Measurements from ENCODE around the gene CDH4.

The CDH4 gene

GRCh38 chr20:61816606-61817460 lies 564.8 kb downstream of the CDH4 start:
- DNase-seq (ENCODE audit: extremely low spot score) = no peak
- POLR2A ChIA-PET = no interaction called here
- TF ChIP-seq, protein P1, sequence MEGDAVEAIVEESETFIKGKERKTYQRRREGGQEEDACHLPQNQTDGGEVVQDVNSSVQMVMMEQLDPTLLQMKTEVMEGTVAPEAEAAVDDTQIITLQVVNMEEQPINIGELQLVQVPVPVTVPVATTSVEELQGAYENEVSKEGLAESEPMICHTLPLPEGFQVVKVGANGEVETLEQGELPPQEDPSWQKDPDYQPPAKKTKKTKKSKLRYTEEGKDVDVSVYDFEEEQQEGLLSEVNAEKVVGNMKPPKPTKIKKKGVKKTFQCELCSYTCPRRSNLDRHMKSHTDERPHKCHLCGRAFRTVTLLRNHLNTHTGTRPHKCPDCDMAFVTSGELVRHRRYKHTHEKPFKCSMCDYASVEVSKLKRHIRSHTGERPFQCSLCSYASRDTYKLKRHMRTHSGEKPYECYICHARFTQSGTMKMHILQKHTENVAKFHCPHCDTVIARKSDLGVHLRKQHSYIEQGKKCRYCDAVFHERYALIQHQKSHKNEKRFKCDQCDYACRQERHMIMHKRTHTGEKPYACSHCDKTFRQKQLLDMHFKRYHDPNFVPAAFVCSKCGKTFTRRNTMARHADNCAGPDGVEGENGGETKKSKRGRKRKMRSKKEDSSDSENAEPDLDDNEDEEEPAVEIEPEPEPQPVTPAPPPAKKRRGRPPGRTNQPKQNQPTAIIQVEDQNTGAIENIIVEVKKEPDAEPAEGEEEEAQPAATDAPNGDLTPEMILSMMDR (IDR thresholded peaks at IDR 0.05; ENCODE audit: control extremely low read depth, extremely low read depth, low read depth, missing control alignments) = no peak
- CTCF ChIA-PET = no interaction called here

- no peak for DNase-seq (ENCODE audit: extremely low spot score)
- TF ChIP-seq, protein P1 (IDR thresholded peaks at IDR 0.05; ENCODE audit: control extremely low read depth, extremely low read depth, low read depth, missing control alignments) = no peak
- ChIA-PET POLR2A (no interaction called here), CTCF (no interaction called here)
Measured at GRCh38 chr20:61817575-61817974, 565.5 kb downstream of the CDH4 start.

DNA sequence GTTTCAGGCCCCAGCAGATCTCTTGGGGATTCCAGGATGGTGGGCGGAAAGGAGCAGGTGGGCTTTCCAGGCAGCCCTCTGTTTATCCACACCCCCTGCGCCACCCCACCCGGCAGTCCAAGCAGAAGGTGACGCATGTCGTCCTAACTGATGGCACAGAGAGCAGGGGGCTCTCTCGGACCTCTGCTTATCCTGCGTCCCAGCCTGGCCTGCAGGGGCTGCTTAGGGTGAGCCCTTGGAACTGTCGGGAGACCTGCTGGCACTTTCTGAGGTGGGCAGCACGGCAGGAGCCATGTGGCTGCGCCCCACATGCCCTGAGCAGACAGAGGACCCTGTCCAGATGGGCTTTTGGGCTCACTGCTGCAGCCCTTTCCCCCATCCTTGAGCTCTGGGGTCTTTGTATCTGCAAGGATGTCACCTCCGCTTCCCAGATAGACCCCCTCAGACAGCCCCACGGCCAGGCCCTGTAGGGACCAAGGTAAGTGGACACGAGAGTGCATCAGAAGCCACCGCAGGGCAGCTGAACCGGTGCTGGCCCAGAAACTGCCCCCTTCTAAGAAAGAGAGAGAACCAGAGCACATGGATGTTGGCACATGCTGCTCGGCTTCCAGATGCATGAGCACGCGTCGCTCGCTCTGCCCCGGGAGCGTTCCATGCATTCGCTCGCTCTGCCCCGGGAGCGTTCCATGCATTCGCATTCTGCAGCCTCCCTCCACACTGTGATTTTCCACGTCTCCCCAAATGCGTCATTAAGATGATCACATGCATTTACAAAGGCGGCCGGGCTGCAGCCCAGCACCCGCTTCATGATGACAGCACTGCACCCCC lies 566.9 kb downstream of the CDH4 start:
- ChIA-PET CTCF (interaction anchor here (0.8 kb wide), 1 partner anchor 14 kb away, joined by 3 read pairs; no protein-coding TSS in a partner anchor), POLR2A (no interaction called here)
- TF ChIP-seq, protein P1 (IDR thresholded peaks at IDR 0.05; ENCODE audit: control extremely low read depth, extremely low read depth, low read depth, missing control alignments) = no peak
- no peak for DNase-seq (ENCODE audit: extremely low spot score)

DNA sequence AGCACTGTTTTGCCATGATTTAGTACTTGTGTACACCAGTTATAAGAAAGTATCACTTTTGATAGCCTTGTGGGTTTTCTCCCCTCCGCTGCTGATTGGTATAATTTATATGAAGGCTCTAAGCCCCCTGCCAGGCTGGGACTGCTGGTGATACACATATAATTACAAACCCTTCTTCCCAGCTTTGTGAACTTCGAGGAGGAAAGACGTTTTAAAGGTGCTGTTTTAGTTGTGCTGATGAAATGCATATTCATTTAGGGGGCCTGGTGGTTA lies 567.4 kb downstream of the CDH4 start:
- TF ChIP-seq, protein P1 (IDR thresholded peaks at IDR 0.05; ENCODE audit: control extremely low read depth, extremely low read depth, low read depth, missing control alignments) = no peak
- ChIA-PET CTCF (no interaction called here), POLR2A (no interaction called here)
- no peak for DNase-seq (ENCODE audit: extremely low spot score)

- no peak for DNase-seq (ENCODE audit: extremely low spot score)
- POLR2A ChIA-PET = no interaction called here
- TF ChIP-seq, protein P1 (IDR thresholded peaks at IDR 0.05; ENCODE audit: control extremely low read depth, extremely low read depth, low read depth, missing control alignments) = no peak
- CTCF ChIA-PET = no interaction called here
Measured at GRCh38 chr20:61819921-61820825, 568.1 kb downstream of the CDH4 start.

- DNase-seq (ENCODE audit: extremely low spot score) = no peak
- POLR2A ChIA-PET = no interaction called here
- TF ChIP-seq, protein P1 (IDR thresholded peaks at IDR 0.05; ENCODE audit: control extremely low read depth, extremely low read depth, low read depth, missing control alignments) = no peak
Measured at GRCh38 chr20:61821735-61822134, 569.7 kb downstream of the CDH4 start.

More at GRCh38 chr20:61821735-61822134, 569.7 kb downstream of the CDH4 start:
- CTCF ChIA-PET = no interaction called here
